Activated T-helper 2 cell treated with anti-CD3 and anti-CD28 coated beads, Interferon-gamma antibody, Interleukin-2, Interleukin-4, amounts not matched to agents 10 μg/mL and 5 μg/mL and 100 μg/mL, durations not matched to agents 14 hours and 24 hours and 36 hours (primary cell): ENCODE measurements around the gene LANCL2. TPM values are rescaled to one million over a fixed set of nuclear protein-coding genes. Genes with fewer than 3 reads are reported as not detected.
A peak's percentile ranks its signal among the peaks of the same experiment; 100 is the strongest.
"Not testable (repeated sequence)": the region's sequence is repeated elsewhere in the genome, so short reads cannot be mapped to it uniquely, and the experiment has no call there.

Experiments
- DNase-seq: peaks from one replicate; pipeline ENCODE4 v3.0.0; 2021; ENCODE audit warnings: low spot score
- H3K27ac Mint-ChIP-seq: one replicate; pipeline ENCODE4 v1.8.0; 2021; ENCODE audit warnings: mixed read lengths
- H3K27me3 Mint-ChIP-seq: one replicate; pipeline ENCODE4 v1.8.0; 2021; ENCODE audit warnings: low read depth, mixed read lengths
- H3K36me3 Mint-ChIP-seq: one replicate; pipeline ENCODE4 v1.8.0; 2021; ENCODE audit warnings: low read depth, mixed read lengths
- H3K4me1 Mint-ChIP-seq: one replicate; pipeline ENCODE4 v1.8.0; 2021; ENCODE audit warnings: low read depth, mixed read lengths
- H3K4me3 Mint-ChIP-seq: one replicate; pipeline ENCODE4 v1.8.0; 2021; ENCODE audit warnings: low read depth, mild to moderate bottlenecking, moderate library complexity, mixed read lengths
- H3K9me3 Mint-ChIP-seq: one replicate; pipeline ENCODE4 v1.8.0; 2021; ENCODE audit warnings: mixed read lengths
- intact Hi-C: fragments of 100-400 bp; cut with micrococcal nuclease; formaldehyde crosslinking; loops from one replicate; pipeline ENCODE4 v1.15.1; 2023
- total RNA-seq: library from RNA; stranded (reverse); gene quantifications from 2 replicates; pipeline ENCODE4 v1.2.3, GENCODE V29; 2022

LANCL2 gene
- total RNA-seq, 1 donor from 2014 or later = 9.5 TPM

DNA sequence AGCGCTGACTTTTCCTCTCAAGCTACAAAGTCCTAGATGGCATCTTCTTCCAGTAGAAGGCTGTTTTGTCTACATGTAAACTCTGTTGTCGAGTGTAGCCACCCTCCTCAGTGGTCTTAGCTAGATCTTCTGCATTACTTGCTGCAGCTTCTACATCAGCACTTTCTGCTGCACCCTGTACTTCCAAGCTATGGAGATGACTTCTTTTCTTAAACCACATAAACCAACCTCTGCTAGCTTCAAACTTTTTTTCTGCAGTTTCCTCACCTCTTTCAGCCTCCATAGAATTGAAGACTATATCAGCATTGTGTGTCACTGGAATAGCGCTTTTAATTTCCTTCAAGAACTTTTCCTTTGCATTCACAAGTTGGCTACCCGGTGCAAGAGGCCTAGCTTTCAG is 87.8 kb downstream of the LANCL2 start:
- Mint-ChIP-seq H3K27ac (no peak overlapping the region), H3K4me1 (peaks cover 2% of the 10 kb centered on the region), H3K27me3 (no peaks in the 10 kb centered on the region), H3K36me3 (peaks cover 7% of the 10 kb centered on the region), H3K9me3 (peaks cover 18% of the 10 kb centered on the region), H3K4me3 (no peak overlapping the region)
- no peak for DNase-seq
- intact Hi-C loops = no loop called here

DNA sequence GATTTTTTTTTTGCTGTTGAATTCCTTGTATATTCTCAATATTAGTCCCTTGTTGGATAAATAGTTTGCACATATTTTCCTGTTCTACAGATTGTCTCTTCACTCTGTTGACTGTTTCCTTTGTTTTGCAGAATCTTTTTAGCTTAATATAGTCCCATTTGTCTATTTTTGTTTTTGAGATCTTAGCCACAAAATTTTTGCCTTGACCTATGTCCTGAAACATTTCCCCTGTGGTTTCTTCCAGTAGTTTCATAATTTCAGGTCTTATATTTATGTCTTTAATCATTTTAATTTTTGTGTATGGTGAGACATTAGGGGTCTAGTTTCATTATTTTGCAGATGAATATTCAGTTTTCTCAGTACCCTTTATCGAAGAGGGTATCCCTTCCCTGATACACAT is 92.7 kb downstream of the LANCL2 start:
- H3K4me1 Mint-ChIP-seq = peaks cover 10% of the 10 kb centered on the region
- H3K4me3 Mint-ChIP-seq = no peak overlapping the region
- H3K27me3 Mint-ChIP-seq = no peaks in the 10 kb centered on the region
- no peak overlapping the region for H3K27ac Mint-ChIP-seq
- no peak for DNase-seq
- H3K36me3 Mint-ChIP-seq = peaks cover 20% of the 10 kb centered on the region
- peaks cover 48% of the 10 kb centered on the region for H3K9me3 Mint-ChIP-seq
- intact Hi-C loops = no loop called here

DNA sequence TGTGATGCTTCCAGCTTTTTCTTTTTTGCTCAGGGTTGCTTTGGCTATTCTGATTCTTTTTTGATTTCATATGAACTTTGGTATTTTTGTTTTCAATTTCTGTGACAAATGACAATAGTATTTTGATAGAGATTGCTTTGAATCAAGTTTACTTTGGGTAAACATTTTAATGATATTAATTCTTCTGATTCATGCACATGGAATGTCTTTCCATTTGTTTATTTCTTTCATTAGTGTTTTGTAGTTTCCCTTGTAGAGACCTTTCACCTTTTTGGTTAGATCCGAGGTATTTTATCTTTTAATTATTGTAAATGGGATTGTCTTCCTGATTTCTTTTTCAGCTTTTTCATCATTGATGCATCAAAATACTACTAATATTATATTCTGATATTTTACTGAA is 93.2 kb downstream of the LANCL2 start:
- intact Hi-C loops = no loop called here
- Mint-ChIP-seq H3K4me3 (no peak overlapping the region), H3K36me3 (peaks cover 23% of the 10 kb centered on the region), H3K4me1 (peaks cover 10% of the 10 kb centered on the region), H3K27ac (no peak overlapping the region), H3K27me3 (no peaks in the 10 kb centered on the region), H3K9me3 (peaks cover 53% of the 10 kb centered on the region)
- DNase-seq = no peak

DNA sequence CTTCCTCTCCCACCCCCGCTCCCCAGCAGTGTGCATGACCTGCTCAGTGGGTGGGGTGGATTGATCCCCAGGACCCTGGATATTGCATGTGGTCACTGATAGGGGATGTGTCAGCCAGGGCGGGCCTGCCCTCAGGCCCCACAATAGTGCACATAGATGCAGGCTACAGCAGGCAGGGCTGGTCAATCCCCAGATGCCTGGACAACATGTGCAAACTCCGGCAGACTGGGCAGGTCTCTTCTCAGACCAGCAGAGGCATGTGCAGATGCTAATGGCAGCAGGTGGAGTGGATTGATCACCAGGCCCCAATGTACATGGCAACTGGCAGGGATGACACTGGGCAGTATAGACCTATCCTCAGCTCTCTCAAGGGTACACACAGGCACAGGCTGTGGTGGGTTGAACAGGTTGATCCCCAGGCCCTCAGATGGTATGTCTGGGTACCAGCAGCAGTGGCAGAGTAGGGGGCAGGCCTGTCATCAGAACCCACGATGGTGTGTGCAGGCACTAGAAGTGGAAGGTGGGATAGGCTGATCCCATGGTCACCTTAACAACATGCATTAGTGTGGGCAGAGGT is 98.6 kb downstream of the LANCL2 start:
- Mint-ChIP-seq H3K4me1 (peaks cover 15% of the 10 kb centered on the region), H3K27me3 (no peaks in the 10 kb centered on the region), H3K9me3 (peaks cover 41% of the 10 kb centered on the region), H3K27ac (no peak overlapping the region), H3K36me3 (peaks cover 71% of the 10 kb centered on the region), H3K4me3 (no peak overlapping the region)
- intact Hi-C loops = no loop called here
- DNase-seq = no peak

DNA sequence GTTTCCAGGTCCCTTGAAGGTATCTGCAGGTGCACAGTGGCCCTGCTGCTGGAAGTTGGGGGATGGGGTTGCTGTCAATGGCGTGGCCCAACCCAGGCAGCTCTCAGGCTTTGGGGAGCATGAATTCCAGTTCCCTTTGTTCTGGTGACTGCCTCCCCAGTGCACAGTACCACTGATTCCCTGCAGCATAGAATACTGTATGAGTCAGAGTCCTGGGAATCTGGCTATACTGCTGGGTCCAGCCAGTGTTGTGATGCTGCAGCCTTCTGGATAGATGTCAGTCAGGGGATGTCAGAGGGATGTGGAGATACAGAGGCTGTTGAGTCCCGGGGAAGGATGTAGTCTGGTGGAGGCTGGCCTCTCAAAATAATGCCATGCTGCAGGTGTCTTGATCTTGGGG is 99.3 kb downstream of the LANCL2 start:
- intact Hi-C loops = no loop called here
- peaks cover 21% of the 10 kb centered on the region for H3K4me1 Mint-ChIP-seq

DNA sequence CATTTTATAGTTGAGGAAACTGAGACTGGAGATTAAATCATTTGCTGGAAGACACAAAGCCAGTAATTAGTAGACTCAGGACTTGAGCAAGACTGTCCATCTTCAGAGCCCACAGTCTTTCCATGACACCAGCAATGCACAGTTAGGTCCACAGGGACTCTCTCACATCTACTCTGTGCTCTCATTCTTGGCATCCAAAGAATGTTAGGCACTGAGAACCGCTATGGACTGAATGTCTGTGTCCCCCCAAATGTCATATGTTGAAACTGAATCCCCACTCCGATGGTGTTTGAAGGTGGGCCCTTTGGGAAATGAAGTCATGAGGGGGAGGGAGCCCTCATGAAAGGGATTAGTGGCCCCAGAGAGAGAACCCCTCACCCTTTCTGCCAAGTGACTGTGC is 100.6 kb downstream of the LANCL2 start:
- Mint-ChIP-seq H3K27ac (no peak overlapping the region), H3K4me1 (peaks cover 32% of the 10 kb centered on the region), H3K4me3 (no peak overlapping the region), H3K9me3 (peaks cover 23% of the 10 kb centered on the region), H3K27me3 (no peaks in the 10 kb centered on the region), H3K36me3 (peaks cover 69% of the 10 kb centered on the region)
- intact Hi-C loops = no loop called here
- DNase-seq = no peak

More for the DNA sequence above, 99.3 kb downstream of the LANCL2 start:
- no peak overlapping the region for H3K27ac Mint-ChIP-seq
- peaks cover 71% of the 10 kb centered on the region for H3K36me3 Mint-ChIP-seq
- no peaks in the 10 kb centered on the region for H3K27me3 Mint-ChIP-seq
- no peak for DNase-seq
- peaks cover 34% of the 10 kb centered on the region for H3K9me3 Mint-ChIP-seq
- no peak overlapping the region for H3K4me3 Mint-ChIP-seq

DNA sequence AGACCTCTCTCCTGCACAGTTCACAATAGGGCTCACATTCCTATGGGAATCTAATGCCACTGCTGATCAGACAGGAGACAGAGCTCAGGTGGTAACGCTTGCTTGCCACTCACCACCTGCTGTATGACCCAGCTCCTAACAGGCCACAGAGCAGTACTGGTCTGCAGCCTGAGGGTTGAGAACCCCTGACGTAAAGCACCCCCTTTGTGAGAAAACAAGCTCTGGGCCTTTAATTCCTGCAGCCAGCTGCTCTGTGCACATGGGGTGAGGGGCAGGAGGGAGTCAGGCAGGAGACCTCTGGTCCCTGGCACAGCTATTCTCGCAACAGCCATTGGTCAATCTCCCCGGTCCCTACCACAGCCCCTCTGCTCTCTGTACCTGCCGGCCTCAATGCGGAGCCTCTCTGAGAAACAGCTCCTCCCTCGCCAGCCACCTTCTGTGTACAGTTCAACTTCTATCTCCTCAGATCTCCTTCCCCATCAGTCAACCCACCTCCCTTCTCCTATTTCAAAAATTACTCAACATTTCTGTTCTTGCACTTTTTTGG is 102.0 kb downstream of the LANCL2 start:
- Mint-ChIP-seq H3K4me3 (no peak overlapping the region), H3K27ac (no peak overlapping the region), H3K36me3 (peaks cover 66% of the 10 kb centered on the region), H3K4me1 (peaks cover 29% of the 10 kb centered on the region), H3K9me3 (peaks cover 17% of the 10 kb centered on the region), H3K27me3 (no peaks in the 10 kb centered on the region)
- DNase-seq = no peak
- intact Hi-C loops = no loop called here

DNA sequence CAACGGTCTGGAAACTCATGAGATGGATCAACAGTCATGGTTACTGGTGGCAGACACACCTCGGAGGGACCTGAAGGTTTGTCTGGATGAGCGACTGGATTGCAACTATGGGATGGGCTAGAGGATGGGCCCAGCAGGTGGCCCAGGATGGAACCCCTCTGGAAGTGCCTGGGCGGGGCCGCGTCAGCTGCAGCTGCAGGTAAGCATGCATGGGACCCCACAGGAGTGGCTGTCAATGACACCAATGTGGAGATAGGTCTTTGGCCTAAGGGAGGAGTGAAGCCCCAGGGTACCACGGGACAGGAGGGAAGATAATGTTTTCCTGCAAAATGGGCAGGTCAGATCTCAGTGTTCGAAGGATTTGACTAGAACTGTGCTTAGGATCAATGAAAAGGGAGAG is 103.4 kb downstream of the LANCL2 start:
- H3K4me1 Mint-ChIP-seq = peaks cover 25% of the 10 kb centered on the region
- intact Hi-C loops = no loop called here
- H3K27ac Mint-ChIP-seq = peak overlapping the region; percentile 22
- DNase-seq = no peak
- peaks cover 57% of the 10 kb centered on the region for H3K36me3 Mint-ChIP-seq
- peaks cover 6% of the 10 kb centered on the region for H3K9me3 Mint-ChIP-seq
- no peak overlapping the region for H3K4me3 Mint-ChIP-seq
- no peaks in the 10 kb centered on the region for H3K27me3 Mint-ChIP-seq

DNA sequence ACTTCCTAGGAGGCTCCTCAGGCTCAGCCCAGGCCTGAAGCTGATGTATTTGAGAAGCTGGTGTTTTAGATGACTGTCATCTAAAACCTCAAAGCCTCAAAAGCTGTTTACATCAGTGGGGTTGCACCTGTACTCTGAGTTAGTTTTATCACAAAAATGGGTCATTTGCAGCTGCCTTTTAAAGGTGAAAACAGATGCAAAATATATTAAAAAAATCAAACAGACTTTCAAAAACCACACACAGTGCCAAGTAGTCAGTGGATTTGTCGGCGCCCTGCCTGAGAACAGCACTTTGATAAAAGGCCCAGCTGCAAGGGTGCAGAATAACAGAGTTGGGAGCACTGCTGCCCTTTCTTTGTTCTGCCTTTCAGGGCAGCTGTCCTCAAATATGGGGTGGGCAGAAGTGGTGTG is 104.1 kb downstream of the LANCL2 start:
- intact Hi-C loops = no loop called here
- Mint-ChIP-seq H3K4me1 (peaks cover 31% of the 10 kb centered on the region), H3K27ac (peak overlapping the region; percentile 63), H3K9me3 (peaks cover 6% of the 10 kb centered on the region), H3K36me3 (peaks cover 52% of the 10 kb centered on the region), H3K4me3 (no peak overlapping the region), H3K27me3 (no peaks in the 10 kb centered on the region)
- no peak for DNase-seq

DNA sequence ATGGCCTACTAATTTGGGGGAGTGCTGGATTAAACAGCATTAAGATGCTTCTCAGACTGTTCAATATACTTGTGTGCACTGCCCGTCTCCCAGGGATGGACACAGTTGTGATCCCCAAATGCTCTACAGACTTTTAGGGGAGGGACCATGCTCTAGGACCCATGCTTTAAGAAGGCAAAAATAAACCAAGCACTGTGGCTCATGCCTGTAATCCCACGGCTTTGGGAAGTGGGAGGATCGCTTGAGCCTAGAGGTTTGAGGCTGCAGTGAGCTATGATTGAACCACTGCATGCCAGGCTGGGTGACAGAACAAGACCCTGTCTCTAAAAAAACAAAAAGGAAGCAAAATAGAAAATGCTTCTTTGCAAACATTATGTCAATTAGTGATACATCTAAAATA is 104.6 kb downstream of the LANCL2 start:
- peak overlapping the region; percentile 63 for H3K27ac Mint-ChIP-seq
- DNase-seq = no peak

DNA sequence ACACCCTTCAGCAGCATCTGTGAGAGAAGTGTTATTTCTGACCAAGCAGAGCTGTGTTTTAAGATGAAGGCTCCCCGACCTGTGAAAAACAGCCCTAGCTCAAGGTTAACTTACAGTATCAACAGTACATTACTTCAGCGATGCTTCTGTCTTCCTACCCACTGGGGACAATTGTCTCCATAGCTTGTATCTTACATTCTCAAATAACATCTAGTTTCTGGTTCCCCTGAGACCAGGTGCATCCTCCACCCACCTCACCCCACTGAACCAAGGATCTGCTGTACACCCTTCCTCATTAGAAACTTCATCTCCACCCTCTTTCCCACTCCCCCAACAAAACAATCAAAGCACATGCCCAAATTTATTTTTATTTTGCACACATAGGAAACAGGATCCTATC is 105.1 kb downstream of the LANCL2 start:
- intact Hi-C loops = no loop called here
- DNase-seq = no peak
- no peak overlapping the region for H3K27ac Mint-ChIP-seq
- H3K4me1 Mint-ChIP-seq = peaks cover 41% of the 10 kb centered on the region
- H3K4me3 Mint-ChIP-seq = no peak overlapping the region
- no peaks in the 10 kb centered on the region for H3K27me3 Mint-ChIP-seq
- peaks cover 42% of the 10 kb centered on the region for H3K36me3 Mint-ChIP-seq
- no peaks in the 10 kb centered on the region for H3K9me3 Mint-ChIP-seq

More for the DNA sequence above, 104.6 kb downstream of the LANCL2 start:
- Mint-ChIP-seq H3K4me3 (no peak overlapping the region), H3K4me1 (peaks cover 36% of the 10 kb centered on the region), H3K27me3 (no peaks in the 10 kb centered on the region), H3K36me3 (peaks cover 48% of the 10 kb centered on the region), H3K9me3 (peaks cover 2% of the 10 kb centered on the region)
- intact Hi-C loops = no loop called here

DNA sequence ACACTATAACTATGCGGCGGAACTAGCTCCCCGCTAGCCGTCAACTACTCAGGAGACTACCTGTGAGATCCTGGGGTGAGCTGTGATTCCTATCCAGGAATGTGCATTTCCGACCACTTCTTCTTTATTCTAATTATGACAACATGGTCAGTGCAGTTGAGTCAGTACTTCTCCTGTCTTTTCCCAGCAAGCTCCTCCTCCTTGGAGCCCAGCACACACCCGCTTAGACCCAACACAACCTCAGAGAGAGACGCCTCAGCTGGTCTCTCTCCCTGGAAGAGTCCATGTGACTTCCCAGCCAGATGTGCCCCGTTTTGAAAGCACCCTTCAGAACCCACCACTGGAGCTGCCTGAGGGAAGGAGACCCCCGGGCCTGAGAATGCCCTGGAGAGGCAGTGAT is 106.5 kb downstream of the LANCL2 start:
- H3K9me3 Mint-ChIP-seq, H3K27me3 Mint-ChIP-seq, DNase-seq, intact Hi-C loops, H3K4me3 Mint-ChIP-seq, H3K27ac Mint-ChIP-seq: not testable (repeated sequence)
- Mint-ChIP-seq H3K36me3 (peaks cover 33% of the 10 kb centered on the region), H3K4me1 (peaks cover 52% of the 10 kb centered on the region)

DNA sequence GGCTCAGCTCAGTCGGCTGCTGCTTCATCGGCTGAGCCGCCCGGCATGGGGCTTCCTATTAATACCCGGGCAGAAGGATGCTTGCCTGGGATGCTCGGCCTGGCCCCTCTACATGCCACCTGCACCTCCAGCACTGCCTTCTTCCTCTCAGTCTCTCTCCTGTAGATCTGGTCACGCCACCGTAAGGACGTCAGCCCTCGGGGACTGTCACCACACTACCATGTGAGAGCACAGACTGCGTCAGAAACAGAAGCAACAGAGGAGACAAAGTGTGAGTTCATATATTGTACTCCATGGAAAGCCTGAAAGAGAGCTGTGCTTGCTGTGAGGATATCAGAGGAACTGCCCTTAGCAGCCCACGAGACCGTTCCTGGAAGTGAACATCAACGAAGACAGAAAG is 107.3 kb downstream of the LANCL2 start:
- H3K9me3 Mint-ChIP-seq, H3K27me3 Mint-ChIP-seq, H3K27ac Mint-ChIP-seq, DNase-seq, H3K4me3 Mint-ChIP-seq, intact Hi-C loops: not testable (repeated sequence)
- H3K36me3 Mint-ChIP-seq = peaks cover 29% of the 10 kb centered on the region
- peaks cover 58% of the 10 kb centered on the region for H3K4me1 Mint-ChIP-seq
